Activated CD4-positive, alpha-beta T cell treated with anti-CD3 and anti-CD28 coated beads, Interleukin-2, amount 50 U/mL, for 48 hours (primary cell): Measurements from ENCODE around the gene HES4.
"Not testable (repeated sequence)": the region's sequence is repeated elsewhere in the genome, so short reads cannot be mapped to it uniquely, and the experiment has no call there.

Experiments
- DNase-seq, 2 experiments: peaks; one replicate each; pipeline ENCODE4 v3.0.0-alpha.2; 2020

Gene HES4

GRCh38 chr1:1033009-1033587 lies 33.2 kb upstream of the HES4 start:
- peak; percentile 93 to 95 for DNase-seq

DNA sequence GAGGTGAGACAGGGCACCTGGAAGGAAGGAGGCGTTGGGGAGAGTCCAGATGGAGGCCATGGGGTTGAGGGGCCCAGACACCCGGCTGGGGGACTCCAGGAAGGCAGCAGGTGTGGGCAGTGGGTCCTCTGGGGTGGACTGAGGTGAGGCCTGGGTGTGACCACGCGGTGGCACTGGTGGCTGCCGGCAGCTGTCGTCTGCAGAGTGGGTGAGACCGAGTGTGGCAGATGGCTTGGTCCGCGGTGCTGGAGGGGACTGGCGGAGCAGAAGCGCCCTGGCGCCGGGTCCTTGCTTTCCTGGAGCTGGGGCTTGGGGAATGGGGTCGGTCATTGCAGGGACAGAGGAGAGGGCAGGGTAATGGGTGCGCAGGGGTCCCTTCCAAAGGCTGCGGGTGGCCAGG lies 32.5 kb upstream of the HES4 start:
- no peak for DNase-seq

GRCh38 chr1:1031659-1032235 lies 31.9 kb upstream of the HES4 start:
- DNase-seq = no peak

DNA sequence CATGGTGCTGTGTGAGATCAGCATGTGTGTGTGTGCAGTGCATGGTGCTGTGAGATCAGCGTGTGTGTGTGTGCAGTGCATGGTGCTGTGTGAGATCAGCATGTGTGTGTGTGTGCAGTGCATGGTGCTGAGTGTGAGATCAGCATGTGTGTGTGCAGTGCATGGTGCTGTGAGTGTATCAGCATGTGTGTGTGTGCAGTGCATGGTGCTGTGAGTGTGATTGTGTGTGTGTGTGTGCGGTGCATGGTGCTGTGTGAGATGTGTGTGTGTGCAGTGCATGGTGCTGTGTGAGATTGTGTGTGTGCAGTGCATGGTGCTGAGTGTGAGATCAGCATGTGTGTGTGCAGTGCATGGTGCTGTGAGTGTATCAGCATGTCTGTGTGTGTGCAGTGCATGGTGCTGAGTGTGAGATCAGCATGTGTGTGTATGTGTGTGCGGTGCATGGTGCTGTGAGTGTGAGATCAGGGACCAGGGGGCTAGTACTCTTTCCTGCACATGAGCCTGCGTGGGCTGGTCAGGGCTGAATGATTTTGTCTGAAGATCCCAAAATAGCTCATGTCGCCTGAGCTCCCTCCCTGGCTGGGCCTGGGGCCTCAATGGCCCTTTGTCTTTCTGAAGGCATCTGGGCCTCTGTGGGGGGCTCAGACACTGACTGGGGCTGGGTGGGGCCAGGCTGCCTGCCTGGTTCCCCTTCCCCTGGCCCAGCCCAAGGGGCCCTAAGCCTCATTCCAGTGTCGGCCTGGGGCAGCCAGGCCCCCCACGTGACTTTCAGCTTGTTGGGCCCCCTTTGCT lies 31.2 kb upstream of the HES4 start:
- DNase-seq = not testable (repeated sequence)

- DNase-seq = no peak
These were observed 27.9 kb upstream of the HES4 start for GRCh38 chr1:1027791-1028190.

- no peak for DNase-seq
These were observed 26.9 kb upstream of the HES4 start for GRCh38 chr1:1026599-1027413.

DNA sequence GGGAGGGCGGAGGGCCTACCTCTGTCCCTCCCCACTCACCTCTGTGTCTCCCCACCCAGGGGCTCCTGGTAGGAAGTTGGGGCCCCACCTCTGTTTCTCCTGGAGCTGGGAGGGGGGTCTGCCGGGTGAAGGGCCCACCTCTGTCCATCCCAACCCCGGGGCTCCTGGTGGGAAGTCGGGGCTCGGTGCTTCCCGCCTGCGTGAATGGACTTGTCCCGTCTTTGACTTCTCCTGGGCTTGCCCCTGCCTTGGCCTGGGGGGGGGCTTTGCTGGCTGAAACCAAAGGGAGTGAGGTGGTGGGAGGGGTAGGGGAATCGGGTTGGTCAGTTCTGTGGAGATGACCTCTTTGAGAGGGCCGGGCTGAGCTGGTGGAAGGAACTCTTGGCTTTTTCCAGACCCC lies 25.8 kb upstream of the HES4 start:
- DNase-seq = no peak

DNA sequence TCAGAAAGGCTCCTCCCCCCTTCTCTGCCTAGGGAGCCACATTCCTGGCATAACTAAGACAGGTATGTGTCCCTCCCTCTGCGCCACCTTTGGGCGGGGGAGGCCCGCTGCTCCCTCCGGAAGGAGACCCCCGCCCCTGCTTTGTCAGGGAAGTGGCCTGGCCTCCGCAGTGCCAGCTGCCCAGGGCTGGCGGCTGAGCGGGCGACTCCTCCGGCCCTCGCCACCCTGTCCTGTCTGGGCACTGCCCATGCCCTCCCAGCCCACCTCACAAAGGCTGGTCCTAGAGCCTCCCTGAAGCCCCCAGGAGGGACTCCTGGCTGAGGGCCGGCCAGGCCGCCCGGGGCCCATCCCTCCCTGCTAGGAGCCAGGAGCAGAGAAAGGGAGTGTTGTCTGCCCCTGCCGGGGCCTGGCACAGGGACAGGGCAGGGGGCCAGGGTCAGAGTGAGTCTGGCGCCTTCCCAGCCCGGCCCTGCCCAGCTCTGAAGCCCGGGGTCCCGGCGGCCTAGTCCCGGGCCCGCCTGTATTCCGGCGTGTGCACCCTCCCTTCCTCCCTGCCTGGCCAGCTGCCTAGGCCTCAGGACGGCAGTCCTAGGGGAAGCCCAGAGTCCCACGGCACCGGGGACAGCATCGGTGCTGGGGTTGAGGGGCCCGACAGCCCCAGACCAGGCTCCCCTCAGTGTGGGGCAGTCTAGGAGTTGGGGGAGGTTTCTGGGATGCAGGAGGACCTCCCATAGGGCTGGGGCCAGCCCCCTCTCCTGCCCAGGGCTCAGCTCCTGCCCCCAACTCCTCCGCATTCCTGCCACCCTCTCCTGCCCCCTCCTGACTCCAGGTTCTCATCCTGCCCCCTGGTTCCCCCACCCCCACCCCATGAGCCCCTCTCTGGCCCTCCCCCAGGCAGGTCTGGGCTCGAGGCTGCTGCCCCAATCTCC lies 25.1 kb upstream of the HES4 start:
- no peak for DNase-seq

DNA sequence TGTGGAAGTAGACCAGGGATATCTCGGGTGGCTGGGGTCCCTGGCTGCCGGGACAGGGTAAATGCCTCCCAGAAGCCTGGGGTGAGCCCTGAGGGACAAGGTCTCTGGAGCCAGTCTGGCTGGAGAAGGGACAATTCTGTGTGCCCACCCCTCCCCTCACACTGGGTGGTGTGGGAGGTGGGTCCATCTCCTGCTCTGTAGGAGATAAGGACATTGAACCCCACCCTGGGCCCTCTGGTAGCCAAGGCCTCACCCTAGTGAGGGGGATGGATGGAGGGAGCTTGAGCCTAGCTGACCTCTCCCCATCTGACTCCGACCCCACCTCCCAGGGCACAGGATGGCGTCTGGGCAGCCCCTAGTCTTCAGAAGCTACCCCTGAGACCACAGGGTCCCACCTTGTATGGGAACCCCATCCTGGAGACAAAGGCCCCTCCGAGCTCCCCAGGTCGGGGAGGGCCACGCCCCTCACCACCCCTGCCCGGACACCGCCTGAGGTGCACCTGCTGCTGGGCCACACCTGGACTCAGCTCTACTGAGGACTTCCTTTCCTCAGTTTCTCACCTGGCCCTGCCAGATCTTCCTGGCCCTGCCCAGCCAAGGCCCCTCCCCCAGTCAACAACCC lies 24.4 kb upstream of the HES4 start:
- no peak for DNase-seq

- no peak for DNase-seq
These were observed 23.8 kb upstream of the HES4 start for GRCh38 chr1:1023700-1024099.

- no peak for DNase-seq
These were observed 22.6 kb upstream of the HES4 start for GRCh38 chr1:1022302-1023009.

GRCh38 chr1:1021920-1022259 lies 22.0 kb upstream of the HES4 start:
- no peak for DNase-seq

- no peak for DNase-seq
These were observed 21.4 kb upstream of the HES4 start for GRCh38 chr1:1021010-1021919.

DNA sequence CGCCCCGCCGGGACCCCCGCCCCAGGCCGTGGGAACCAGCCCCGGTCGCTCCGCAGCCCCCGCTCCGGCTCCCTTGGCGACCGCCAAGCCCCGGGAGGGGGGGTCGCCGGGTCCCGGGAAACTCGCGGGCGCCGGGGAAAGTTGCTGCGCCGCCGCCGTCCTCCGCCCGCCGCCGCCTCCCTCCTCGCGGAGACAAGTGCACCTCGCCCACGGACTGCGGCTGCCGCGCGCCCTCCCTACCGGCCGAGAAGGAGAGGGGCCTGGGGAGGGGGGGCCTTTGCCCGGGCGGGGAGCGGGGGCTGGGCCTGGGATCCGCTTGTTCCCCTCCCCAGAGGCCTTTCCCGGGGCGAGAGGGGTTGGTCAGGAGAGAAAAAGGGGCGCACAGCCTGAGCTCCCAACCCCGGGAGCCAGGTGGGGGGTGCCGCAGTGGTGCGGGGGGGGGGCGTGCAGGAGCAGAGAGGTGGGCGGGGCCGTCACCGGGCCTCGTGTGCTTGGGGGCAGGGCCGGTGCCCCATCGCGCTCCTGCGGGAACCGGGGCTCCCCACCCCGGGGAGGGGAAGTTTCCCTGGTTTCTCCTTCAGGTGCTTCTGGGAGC lies 20.6 kb upstream of the HES4 start:
- peak; percentile 35 to 40 for DNase-seq

- peak; percentile 25 to 37 for DNase-seq
These were observed 20.1 kb upstream of the HES4 start, which contains the start of gene AGRN for GRCh38 chr1:1020000-1020404. Gene AGRN, plus strand, starts transcription at chr1:1020120. Its CDS starts 53 bp downstream, at chr1:1020173.

- peak; percentile 80 to 81 for DNase-seq
These were observed 19.5 kb upstream of the HES4 start for GRCh38 chr1:1019122-1019999.

- DNase-seq = not testable (repeated sequence)
These were observed 18.4 kb upstream of the HES4 start for GRCh38 chr1:1018321-1018685.
